Muscle layer of duodenum (tissue), 2 donors: ENCODE results near the gene ANKRD6.
"Not testable (repeated sequence)": the region's sequence is repeated elsewhere in the genome, so short reads cannot be mapped to it uniquely, and the experiment has no call there.

Experiments used
- H3K27ac ChIP-seq: one replicate; pipeline ENCODE4 v1.7.0; 2013; ENCODE audit warnings: mild to moderate bottlenecking, low read length
- H3K27me3 ChIP-seq: one replicate; pipeline ENCODE4 v1.7.0; 2013; ENCODE audit warnings: low read depth, mild to moderate bottlenecking, control low read depth, low read length
- H3K36me3 ChIP-seq, 2 donors: one replicate each; pipeline ENCODE4 v1.7.0; 2013; ENCODE audit warnings: low read length in 2 of 2, control low read depth in 1 of 2, mild to moderate bottlenecking in 1 of 2; ENCODE audit not compliant: insufficient read depth in 2 of 2, control insufficient read depth in 1 of 2
- H3K4me1 ChIP-seq, 2 donors: one replicate each; pipeline ENCODE4 v1.7.0; 2013; ENCODE audit warnings: low read length in 2 of 2, mild to moderate bottlenecking in 2 of 2, control low read depth in 1 of 2, moderate library complexity in 1 of 2; ENCODE audit not compliant: insufficient read depth in 2 of 2, control insufficient read depth in 1 of 2
- H3K4me3 ChIP-seq, 2 donors: one replicate each; pipeline ENCODE4 v1.7.0; 2013; ENCODE audit warnings: low read length in 2 of 2, low read depth in 1 of 2, mild to moderate bottlenecking in 1 of 2
- H3K9me3 ChIP-seq, 2 donors: one replicate each; pipeline ENCODE4 v1.7.0; 2013; ENCODE audit warnings: low read length in 2 of 2, control low read depth in 1 of 2, mild to moderate bottlenecking in 1 of 2; ENCODE audit not compliant: control insufficient read depth in 1 of 2
- donor health status: healthy.

The ANKRD6 gene

GRCh38 chr6:89611666-89612065 is 178.7 kb downstream of the ANKRD6 start:
- no peaks in the 10 kb centered on the region for H3K9me3 ChIP-seq
- peaks cover 0 to 7% of the 10 kb centered on the region in 2 donors for H3K36me3 ChIP-seq
- H3K4me1 ChIP-seq, result no peaks in the 10 kb centered on the region
- no peak overlapping the region for H3K4me3 ChIP-seq
- H3K27ac ChIP-seq, result no peak overlapping the region
- no peaks in the 10 kb centered on the region for H3K27me3 ChIP-seq

- Histone ChIP-seq H3K4me3 (no peak overlapping the region), H3K27ac (no peak overlapping the region), H3K9me3 (no peaks in the 10 kb centered on the region), H3K4me1 (no peaks in the 10 kb centered on the region), H3K27me3 (no peaks in the 10 kb centered on the region), H3K36me3 (peaks cover 0 to 9% of the 10 kb centered on the region in 2 donors)
Observed at GRCh38 chr6:89612121-89612520, 179.2 kb downstream of the ANKRD6 start.

- no peaks in the 10 kb centered on the region for H3K9me3 ChIP-seq
- H3K27ac ChIP-seq, result no peak overlapping the region
- peaks cover 0 to 9% of the 10 kb centered on the region in 2 donors for H3K36me3 ChIP-seq
- no peaks in the 10 kb centered on the region for H3K27me3 ChIP-seq
- H3K4me3 ChIP-seq, result no peak overlapping the region
- H3K4me1 ChIP-seq, result no peaks in the 10 kb centered on the region
Observed at GRCh38 chr6:89613790-89614189, 180.8 kb downstream of the ANKRD6 start.

GRCh38 chr6:89615882-89616281 is 182.9 kb downstream of the ANKRD6 start:
- no peak overlapping the region for H3K27ac ChIP-seq

GRCh38 chr6:89616531-89616930 is 183.6 kb downstream of the ANKRD6 start:
- no peaks in the 10 kb centered on the region for H3K9me3 ChIP-seq

More at GRCh38 chr6:89615882-89616281, 182.9 kb downstream of the ANKRD6 start:
- H3K36me3 ChIP-seq, result peaks cover 0 to 13% of the 10 kb centered on the region in 2 donors
- H3K9me3 ChIP-seq, result no peaks in the 10 kb centered on the region
- no peak overlapping the region for H3K4me3 ChIP-seq
- no peaks in the 10 kb centered on the region for H3K4me1 ChIP-seq
- no peaks in the 10 kb centered on the region for H3K27me3 ChIP-seq

GRCh38 chr6:89618026-89618425 is 185.1 kb downstream of the ANKRD6 start:
- H3K9me3 ChIP-seq, result no peaks in the 10 kb centered on the region
- peaks cover 0 to 13% of the 10 kb centered on the region in 2 donors for H3K36me3 ChIP-seq
- no peaks in the 10 kb centered on the region for H3K27me3 ChIP-seq
- H3K27ac ChIP-seq, result no peak overlapping the region
- no peaks in the 10 kb centered on the region for H3K4me1 ChIP-seq
- H3K4me3 ChIP-seq, result no peak overlapping the region

More at GRCh38 chr6:89616531-89616930, 183.6 kb downstream of the ANKRD6 start:
- Histone ChIP-seq H3K4me3 (no peak overlapping the region), H3K36me3 (peaks cover 0 to 13% of the 10 kb centered on the region in 2 donors), H3K27ac (no peak overlapping the region), H3K27me3 (no peaks in the 10 kb centered on the region), H3K4me1 (no peaks in the 10 kb centered on the region)

GRCh38 chr6:89619567-89619966 is 186.6 kb downstream of the ANKRD6 start:
- Histone ChIP-seq H3K4me3 (no peak overlapping the region), H3K27ac (no peak overlapping the region), H3K4me1 (no peaks in the 10 kb centered on the region), H3K27me3 (no peaks in the 10 kb centered on the region), H3K36me3 (peaks cover 0 to 25% of the 10 kb centered on the region in 2 donors), H3K9me3 (no peaks in the 10 kb centered on the region)

- H3K27me3 ChIP-seq, result no peaks in the 10 kb centered on the region
- H3K4me3 ChIP-seq, result no peak overlapping the region
- H3K9me3 ChIP-seq, result no peaks in the 10 kb centered on the region
- H3K27ac ChIP-seq, result no peak overlapping the region
- H3K4me1 ChIP-seq, result no peaks in the 10 kb centered on the region
- H3K36me3 ChIP-seq, result peaks cover 8 to 27% of the 10 kb centered on the region in 2 donors
Observed at GRCh38 chr6:89623749-89624148, 190.8 kb downstream of the ANKRD6 start.

GRCh38 chr6:89630488-89630887 is 197.5 kb downstream of the ANKRD6 start:
- no peak overlapping the region for H3K27ac ChIP-seq
- H3K36me3 ChIP-seq, result peaks cover 8 to 14% of the 10 kb centered on the region in 2 donors
- H3K4me1 ChIP-seq, result no peaks in the 10 kb centered on the region
- no peaks in the 10 kb centered on the region for H3K27me3 ChIP-seq
- H3K9me3 ChIP-seq, result no peaks in the 10 kb centered on the region
- H3K4me3 ChIP-seq, result no peak overlapping the region

- H3K36me3 ChIP-seq, result peaks cover 0 to 11% of the 10 kb centered on the region in 2 donors
- not testable (repeated sequence) for H3K9me3 ChIP-seq, H3K27ac ChIP-seq, H3K27me3 ChIP-seq, H3K4me3 ChIP-seq
- H3K4me1 ChIP-seq, result peaks cover 0 to 10% of the 10 kb centered on the region in 2 donors
Observed at GRCh38 chr6:89636412-89636811, 203.5 kb downstream of the ANKRD6 start.

GRCh38 chr6:89637960-89638319 is 205.0 kb downstream of the ANKRD6 start:
- Histone ChIP-seq H3K4me3 (peak overlapping the region; percentile 70 to 73), H3K27ac (peak overlapping the region; percentile 89), H3K27me3 (no peaks in the 10 kb centered on the region), H3K4me1 (peaks cover 0 to 10% of the 10 kb centered on the region in 2 donors), H3K36me3 (peaks cover 0 to 11% of the 10 kb centered on the region in 2 donors), H3K9me3 (no peaks in the 10 kb centered on the region)
